Ishikawa (cell line): ENCODE measurements around the gene VMAC.

Experiments
- CEBPB ChIP-seq: IDR thresholded peaks from 2 replicates; pipeline ENCODE4 v1.6.1; 2012
- EGR1 ChIP-seq: IDR thresholded peaks from 2 replicates; pipeline ENCODE4 v1.6.1; 2012
- EP300 ChIP-seq: IDR thresholded peaks from 2 replicates; pipeline ENCODE4 v1.6.1; 2012; ENCODE audit warnings: borderline replicate concordance
- FOXM1 ChIP-seq: IDR thresholded peaks from 2 replicates; pipeline ENCODE4 v1.6.1; 2012; ENCODE audit warnings: low read depth, borderline replicate concordance
- RAD21 ChIP-seq: IDR thresholded peaks from 2 replicates; pipeline ENCODE4 v1.6.1; 2012; ENCODE audit warnings: low read depth
- TAF1 ChIP-seq: IDR thresholded peaks from 2 replicates; pipeline ENCODE4 v1.6.1; 2012; ENCODE audit warnings: low read depth, mild to moderate bottlenecking
- YY1 ChIP-seq: IDR thresholded peaks from 2 replicates; pipeline ENCODE4 v1.6.1; 2012; ENCODE audit warnings: low read depth
- TF ChIP-seq, protein P1 (sequence below): IDR thresholded peaks from 2 replicates; pipeline ENCODE4 v1.6.1; 2012
- TF ChIP-seq, protein P2 (sequence below): IDR thresholded peaks from 2 replicates; pipeline ENCODE4 v1.6.1; 2012; ENCODE audit warnings: low read depth, mild to moderate bottlenecking

DNA sequence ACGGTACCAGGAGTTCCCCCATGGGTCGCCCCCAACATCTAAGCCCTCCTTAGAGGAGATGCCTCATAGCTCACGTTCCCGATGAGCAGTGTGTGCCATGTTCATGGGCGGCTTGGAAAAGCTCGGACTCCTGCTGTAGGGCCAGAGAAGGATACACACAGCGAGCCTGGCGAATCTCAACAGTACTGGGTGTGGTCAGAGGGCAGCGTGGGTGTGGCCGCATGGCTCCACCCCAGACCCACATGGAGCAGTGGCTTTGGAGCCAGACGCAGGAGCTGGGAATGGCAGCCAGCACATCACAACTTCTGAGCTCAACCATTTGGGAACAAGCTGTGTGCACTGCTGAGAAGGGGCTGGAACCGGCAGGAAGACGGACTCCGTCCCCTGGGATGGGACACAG, 25.0 kb downstream of the VMAC start:
- TF ChIP-seq RAD21 (no peak), EP300 (no peak), FOXM1 (no peak), EGR1 (no peak), CEBPB (no peak), TAF1 (no peak), YY1 (no peak)
- TF ChIP-seq, protein P1, sequence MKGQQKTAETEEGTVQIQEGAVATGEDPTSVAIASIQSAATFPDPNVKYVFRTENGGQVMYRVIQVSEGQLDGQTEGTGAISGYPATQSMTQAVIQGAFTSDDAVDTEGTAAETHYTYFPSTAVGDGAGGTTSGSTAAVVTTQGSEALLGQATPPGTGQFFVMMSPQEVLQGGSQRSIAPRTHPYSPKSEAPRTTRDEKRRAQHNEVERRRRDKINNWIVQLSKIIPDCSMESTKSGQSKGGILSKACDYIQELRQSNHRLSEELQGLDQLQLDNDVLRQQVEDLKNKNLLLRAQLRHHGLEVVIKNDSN = no peak
- TF ChIP-seq, protein P2, sequence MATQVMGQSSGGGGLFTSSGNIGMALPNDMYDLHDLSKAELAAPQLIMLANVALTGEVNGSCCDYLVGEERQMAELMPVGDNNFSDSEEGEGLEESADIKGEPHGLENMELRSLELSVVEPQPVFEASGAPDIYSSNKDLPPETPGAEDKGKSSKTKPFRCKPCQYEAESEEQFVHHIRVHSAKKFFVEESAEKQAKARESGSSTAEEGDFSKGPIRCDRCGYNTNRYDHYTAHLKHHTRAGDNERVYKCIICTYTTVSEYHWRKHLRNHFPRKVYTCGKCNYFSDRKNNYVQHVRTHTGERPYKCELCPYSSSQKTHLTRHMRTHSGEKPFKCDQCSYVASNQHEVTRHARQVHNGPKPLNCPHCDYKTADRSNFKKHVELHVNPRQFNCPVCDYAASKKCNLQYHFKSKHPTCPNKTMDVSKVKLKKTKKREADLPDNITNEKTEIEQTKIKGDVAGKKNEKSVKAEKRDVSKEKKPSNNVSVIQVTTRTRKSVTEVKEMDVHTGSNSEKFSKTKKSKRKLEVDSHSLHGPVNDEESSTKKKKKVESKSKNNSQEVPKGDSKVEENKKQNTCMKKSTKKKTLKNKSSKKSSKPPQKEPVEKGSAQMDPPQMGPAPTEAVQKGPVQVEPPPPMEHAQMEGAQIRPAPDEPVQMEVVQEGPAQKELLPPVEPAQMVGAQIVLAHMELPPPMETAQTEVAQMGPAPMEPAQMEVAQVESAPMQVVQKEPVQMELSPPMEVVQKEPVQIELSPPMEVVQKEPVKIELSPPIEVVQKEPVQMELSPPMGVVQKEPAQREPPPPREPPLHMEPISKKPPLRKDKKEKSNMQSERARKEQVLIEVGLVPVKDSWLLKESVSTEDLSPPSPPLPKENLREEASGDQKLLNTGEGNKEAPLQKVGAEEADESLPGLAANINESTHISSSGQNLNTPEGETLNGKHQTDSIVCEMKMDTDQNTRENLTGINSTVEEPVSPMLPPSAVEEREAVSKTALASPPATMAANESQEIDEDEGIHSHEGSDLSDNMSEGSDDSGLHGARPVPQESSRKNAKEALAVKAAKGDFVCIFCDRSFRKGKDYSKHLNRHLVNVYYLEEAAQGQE = no peak
